Body of pancreas (tissue), 4 donors: ENCODE measurements around the gene ZBTB38.

Source experiments
- CTCF ChIP-seq, 7 experiments: fragments of 450-650 bp in 4 of 7; fragments of 200-600 bp in 3 of 7; sonication (generic) in 3 of 7; IDR thresholded peaks; one replicate each; pipeline ENCODE4 v1.5.1; 2016 to 2019; ENCODE audit warnings: antibody characterized with exemption in 7 of 7
- POLR2A ChIP-seq, 3 donors: fragments of 450-650 bp; IDR thresholded peaks; one replicate each; pipeline ENCODE4 v1.6.1; 2016; ENCODE audit warnings: antibody characterized with exemption in 3 of 3, mild to moderate bottlenecking in 2 of 3

- no peak for TF ChIP-seq CTCF (IDR thresholded peaks at IDR 0.05)
- TF ChIP-seq POLR2A (IDR thresholded peaks at IDR 0.05), result no peak
Observed at GRCh38 chr3:141328286-141329166, 39.8 kb upstream of the ZBTB38 start.
